B cell (primary cell): Measurements from ENCODE around the gene AKAP6. TPM values are rescaled to one million over a fixed set of nuclear protein-coding genes. Genes with fewer than 3 reads are reported as not detected.

Experiments used
- ATAC-seq: fragments of 200-7000 bp; cut with Tn5 transposase; one replicate; pipeline ENCODE4 v1.10.0; 2021; ENCODE audit warnings: low read depth, mild to moderate bottlenecking, moderate number of reproducible peaks, moderate library complexity
- CTCF ChIA-PET: fragments of 350-600 bp; sonication (Branson Sonifier 250); formaldehyde crosslinking; loops from one replicate; lab custom pipeline; 2021; ENCODE audit warnings: antibody characterized with exemption, inconsistent platforms; lab: Charles Lee
- POLR2A ChIA-PET: fragments of 350-600 bp; sonication (Branson Sonifier 250); formaldehyde crosslinking; loops from one replicate; lab custom pipeline; 2021; ENCODE audit warnings: antibody characterized with exemption; lab: Charles Lee
- DNase-seq: peaks from one replicate; pipeline ENCODE4 v3.0.0; 2013
- H2AFZ ChIP-seq: 2 replicates; pipeline ENCODE4 v1.6.1; 2012; ENCODE audit warnings: mild to moderate bottlenecking, low read depth, low read length; ENCODE audit not compliant: insufficient read depth, poor library complexity, severe bottlenecking
- H3K27ac ChIP-seq, 2 donors: 1 replicate in 1 of 2; 2 replicates in 1 of 2; pipeline ENCODE4 v1.5.1; 2012 to 2013; ENCODE audit warnings: low read length in 2 of 2, mild to moderate bottlenecking in 2 of 2, moderate library complexity in 1 of 2
- H3K27me3 ChIP-seq, 4 experiments: fragments of 200-600 bp in 1 of 4; sonication (generic) in 1 of 4; replicated peaks in 1 of 4; 1 replicate in 2 of 4; 2 replicates in 2 of 4; pipeline versions ENCODE4 v1.6.1 to v1.7.0; 2013 to 2016; ENCODE audit warnings: low read length in 3 of 4, mild to moderate bottlenecking in 2 of 4, mixed read lengths in 1 of 4, moderate library complexity in 1 of 4; ENCODE audit not compliant: insufficient read depth in 4 of 4, control insufficient read depth in 3 of 4; ENCODE audit errors: control extremely low read depth in 1 of 4
- H3K36me3 ChIP-seq, 2 experiments: replicated peaks in 1 of 2; 1 replicate in 1 of 2; 2 replicates in 1 of 2; pipeline versions ENCODE4 v1.6.1 to v1.7.1; 2013; ENCODE audit warnings: low read length in 1 of 2; ENCODE audit not compliant: insufficient read depth in 2 of 2, control insufficient read depth in 1 of 2; ENCODE audit errors: control extremely low read depth in 1 of 2, extremely low read depth in 1 of 2
- H3K4me1 ChIP-seq, 2 donors: fragments of 200-600 bp in 1 of 2; sonication (generic) in 1 of 2; 1 replicate in 1 of 2; 2 replicates in 1 of 2; pipeline versions ENCODE4 v1.5.1 to v1.6.1; 2013 to 2017; ENCODE audit warnings: low read length in 2 of 2; ENCODE audit not compliant: control insufficient read depth in 2 of 2, insufficient read depth in 2 of 2
- H3K4me2 ChIP-seq: replicated peaks from 2 replicates; pipeline ENCODE3; 2012; ENCODE audit warnings: mild to moderate bottlenecking, low read depth, low read length; ENCODE audit not compliant: poor library complexity, severe bottlenecking
- H3K4me3 ChIP-seq, 5 experiments: fragments of 200-600 bp in 1 of 5; sonication (generic) in 1 of 5; 1 replicate in 3 of 5; 2 replicates in 2 of 5; pipeline versions ENCODE4 v1.5.1 to v1.7.0; 2011 to 2016; ENCODE audit warnings: low read length in 4 of 5, mild to moderate bottlenecking in 4 of 5, low read depth in 2 of 5, control low read depth in 1 of 5, moderate library complexity in 1 of 5; ENCODE audit not compliant: insufficient read depth in 1 of 5; ENCODE audit errors: control extremely low read depth in 1 of 5, extremely low read depth in 1 of 5
- H3K79me2 ChIP-seq: fragments of 200-600 bp; sonication (generic); one replicate; pipeline ENCODE4 v1.6.0; 2016; ENCODE audit warnings: low read length; ENCODE audit not compliant: control insufficient read depth, insufficient read depth
- H3K9ac ChIP-seq: fragments of 200-600 bp; sonication (generic); 2 replicates; pipeline ENCODE4 v1.6.1; 2017; ENCODE audit warnings: mild to moderate bottlenecking, low read length, moderate library complexity
- H3K9me3 ChIP-seq, 3 donors: one replicate each; pipeline versions ENCODE4 v1.6.1 to v1.7.1; 2013; ENCODE audit warnings: low read length in 2 of 3; ENCODE audit not compliant: control insufficient read depth in 2 of 3, insufficient read depth in 1 of 3; ENCODE audit errors: control extremely low read depth in 1 of 3
- H4K20me1 ChIP-seq: 2 replicates; pipeline ENCODE4 v1.6.0; 2012; ENCODE audit warnings: mild to moderate bottlenecking, low read length; ENCODE audit not compliant: insufficient read depth, control insufficient read depth, poor library complexity, severe bottlenecking
- H3K27ac Mint-ChIP-seq: one replicate; pipeline ENCODE4 v1.8.0; 2021; ENCODE audit warnings: mixed read lengths
- H3K27me3 Mint-ChIP-seq: one replicate; pipeline ENCODE4 v1.8.0; 2021; ENCODE audit warnings: mixed read lengths
- H3K4me1 Mint-ChIP-seq: one replicate; pipeline ENCODE4 v1.8.0; 2021; ENCODE audit warnings: mixed read lengths
- H3K4me3 Mint-ChIP-seq: one replicate; pipeline ENCODE4 v1.8.0; 2021; ENCODE audit warnings: mixed read lengths
- H3K9me3 Mint-ChIP-seq: one replicate; pipeline ENCODE4 v1.8.0; 2022; ENCODE audit warnings: mixed read lengths; ENCODE audit not compliant: insufficient read depth
- EZH2 ChIP-seq: IDR thresholded peaks from 2 replicates; pipeline ENCODE4 v1.6.1; 2012; ENCODE audit warnings: borderline replicate concordance, low read depth, mild to moderate bottlenecking, moderate library complexity, low read length; ENCODE audit not compliant: insufficient read depth, poor library complexity, severe bottlenecking
- WGBS: methylation state at CpG from one replicate; pipeline ENCODE4 v1.1.5; 2013; ENCODE audit warnings: missing lambda C conversion rate; ENCODE audit not compliant: insufficient coverage; 5-methylcytosine and 5-hydroxymethylcytosine counted together
- intact Hi-C: fragments of 100-400 bp; cut with micrococcal nuclease; formaldehyde crosslinking; loops from one replicate; pipeline ENCODE4 v1.10.0; 2022
- polyA plus RNA-seq: library from polyadenylated mRNA; depleted of rRNA; stranded (reverse); fragments of >200 nt; gene quantifications from 2 replicates; pipeline ENCODE4 v1.2.3, GENCODE V29; 2012
- total RNA-seq, 2 donors: library from RNA; stranded (reverse); fragments of 120-200 nt in 1 of 2; gene quantifications; 1 replicate in 1 of 2; 2 replicates in 1 of 2; pipeline versions ENCODE4 v1.2.3 to v1.2.4, GENCODE V29; 2013 to 2022
- TF ChIP-seq, protein P1 (sequence below): fragments of 200-600 bp; IDR thresholded peaks from one replicate; pipeline ENCODE4 v1.8.0; 2022; ENCODE audit warnings: antibody characterized with exemption, mild to moderate bottlenecking

AKAP6 gene
- total and polyA plus RNA-seq, 2 donors (not counting 1 experiment from before 2014, with no cell fraction given): 1.4 to 2.8 TPM

DNA sequence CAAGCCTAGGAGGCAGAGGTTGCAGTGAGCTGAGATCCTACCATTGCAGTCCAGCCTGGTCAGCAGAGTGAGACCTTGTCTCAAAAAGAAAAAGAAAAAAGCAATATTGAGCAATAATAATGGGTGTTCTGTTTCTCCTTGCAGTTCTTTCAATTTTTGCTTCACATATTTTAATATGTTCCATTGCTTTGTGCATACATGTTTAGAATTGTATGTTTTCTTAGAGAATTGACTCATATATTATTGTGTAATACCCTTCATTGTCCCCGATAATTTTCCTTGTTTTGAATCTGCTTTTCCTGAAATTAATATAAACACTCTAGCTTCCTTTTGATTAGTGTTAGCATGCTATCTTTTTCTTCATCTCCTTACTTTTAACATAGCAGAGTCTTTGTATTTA is 471.2 kb downstream of the AKAP6 start:
- ATAC-seq: no peak
- H3K27ac Mint-ChIP-seq: no peak overlapping the region
- CTCF ChIA-PET: no interaction called here

DNA sequence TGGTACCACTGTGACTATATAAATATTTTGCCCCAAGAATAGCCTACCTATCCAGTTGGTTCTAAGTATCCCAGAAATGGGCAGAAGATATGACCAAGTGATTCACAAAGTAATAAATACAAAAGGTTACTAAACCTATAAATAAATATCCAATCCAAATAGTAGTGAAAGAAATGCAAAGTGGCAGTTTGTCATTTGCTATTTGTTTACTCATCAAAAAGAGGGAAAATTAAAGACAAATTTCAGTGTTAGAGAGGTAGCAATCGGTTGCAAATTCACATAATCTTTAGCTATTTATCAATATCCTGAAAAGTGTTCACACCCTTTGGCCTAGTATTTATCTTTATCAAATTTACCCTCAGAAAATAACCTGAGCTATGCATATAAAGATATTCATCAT is 473.2 kb downstream of the AKAP6 start:
- no peak overlapping the region for H3K4me3 Mint-ChIP-seq
- Histone ChIP-seq H3K79me2 (no peaks in the 10 kb centered on the region), H3K27me3 (no peaks in the 10 kb centered on the region), H3K4me2 (no peak overlapping the region), H2AFZ (no peak overlapping the region), H3K36me3 (no peaks in the 10 kb centered on the region), H3K9ac (no peak overlapping the region), H3K27ac (no peak overlapping the region), H3K4me3 (no peak overlapping the region), H3K4me1 (no peaks in the 10 kb centered on the region), H4K20me1 (no peaks in the 10 kb centered on the region), H3K9me3 (peaks cover 0 to 15% (median 7%) of the 10 kb centered on the region in 3 donors)
- ATAC-seq (no peak), DNase-seq (no peak)
- POLR2A ChIA-PET: no interaction called here
- CTCF ChIA-PET: no interaction called here
- TF ChIP-seq, protein P1, sequence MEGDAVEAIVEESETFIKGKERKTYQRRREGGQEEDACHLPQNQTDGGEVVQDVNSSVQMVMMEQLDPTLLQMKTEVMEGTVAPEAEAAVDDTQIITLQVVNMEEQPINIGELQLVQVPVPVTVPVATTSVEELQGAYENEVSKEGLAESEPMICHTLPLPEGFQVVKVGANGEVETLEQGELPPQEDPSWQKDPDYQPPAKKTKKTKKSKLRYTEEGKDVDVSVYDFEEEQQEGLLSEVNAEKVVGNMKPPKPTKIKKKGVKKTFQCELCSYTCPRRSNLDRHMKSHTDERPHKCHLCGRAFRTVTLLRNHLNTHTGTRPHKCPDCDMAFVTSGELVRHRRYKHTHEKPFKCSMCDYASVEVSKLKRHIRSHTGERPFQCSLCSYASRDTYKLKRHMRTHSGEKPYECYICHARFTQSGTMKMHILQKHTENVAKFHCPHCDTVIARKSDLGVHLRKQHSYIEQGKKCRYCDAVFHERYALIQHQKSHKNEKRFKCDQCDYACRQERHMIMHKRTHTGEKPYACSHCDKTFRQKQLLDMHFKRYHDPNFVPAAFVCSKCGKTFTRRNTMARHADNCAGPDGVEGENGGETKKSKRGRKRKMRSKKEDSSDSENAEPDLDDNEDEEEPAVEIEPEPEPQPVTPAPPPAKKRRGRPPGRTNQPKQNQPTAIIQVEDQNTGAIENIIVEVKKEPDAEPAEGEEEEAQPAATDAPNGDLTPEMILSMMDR: no peak
- no peak for TF ChIP-seq EZH2
- H3K4me1 Mint-ChIP-seq: no peaks in the 10 kb centered on the region
- H3K27ac Mint-ChIP-seq: no peak overlapping the region
- intact Hi-C loops: no loop called here
- no peaks in the 10 kb centered on the region for H3K27me3 Mint-ChIP-seq
- peaks cover 30% of the 10 kb centered on the region for H3K9me3 Mint-ChIP-seq
- no CpG with 5 or more reads among the region's 1 CpG for WGBS

More for the DNA sequence above, 471.2 kb downstream of the AKAP6 start:
- Mint-ChIP-seq H3K9me3 (peaks cover 29% of the 10 kb centered on the region), H3K27me3 (no peaks in the 10 kb centered on the region), H3K4me3 (no peak overlapping the region), H3K4me1 (no peaks in the 10 kb centered on the region)
- Histone ChIP-seq H3K27me3 (no peaks in the 10 kb centered on the region), H3K27ac (no peak overlapping the region), H3K9me3 (peaks cover 0 to 15% (median 7%) of the 10 kb centered on the region in 3 donors), H3K4me3 (no peak overlapping the region), H3K4me2 (no peak overlapping the region), H3K36me3 (no peaks in the 10 kb centered on the region), H3K9ac (no peak overlapping the region), H3K4me1 (no peaks in the 10 kb centered on the region), H2AFZ (no peak overlapping the region), H3K79me2 (no peaks in the 10 kb centered on the region), H4K20me1 (no peaks in the 10 kb centered on the region)
- no CpG with 5 or more reads among the region's 1 CpG for WGBS
- POLR2A ChIA-PET: no interaction called here
- TF ChIP-seq, protein P1: no peak
- TF ChIP-seq EZH2: no peak
- intact Hi-C loops: no loop called here
- no peak for DNase-seq
